Neutrophil (primary cell): ENCODE results near the gene MX1.

Experiments used
- H3K27ac ChIP-seq: fragments of 200-600 bp; sonication (generic); 2 replicates; pipeline ENCODE4 v1.5.1; 2016; ENCODE audit warnings: mild to moderate bottlenecking, moderate library complexity
- H3K27me3 ChIP-seq: fragments of 200-600 bp; sonication (generic); 2 replicates; pipeline ENCODE4 v1.6.0; 2016; ENCODE audit warnings: mild to moderate bottlenecking
- H3K36me3 ChIP-seq: fragments of 200-600 bp; sonication (generic); 2 replicates; pipeline ENCODE4 v1.5.1; 2017
- H3K4me1 ChIP-seq, 2 experiments: fragments of 200-600 bp in 1 of 2; sonication (generic) in 1 of 2; 1 replicate in 1 of 2; 2 replicates in 1 of 2; pipeline versions ENCODE4 v1.5.1 to v1.6.1; 2013 to 2016; ENCODE audit warnings: low read depth in 1 of 2, low read length in 1 of 2, mild to moderate bottlenecking in 1 of 2, moderate library complexity in 1 of 2; ENCODE audit not compliant: control insufficient read depth in 1 of 2, insufficient read depth in 1 of 2
- H3K4me3 ChIP-seq, 2 experiments: fragments of 200-600 bp in 1 of 2; sonication (generic) in 1 of 2; 1 replicate in 1 of 2; 2 replicates in 1 of 2; pipeline ENCODE4 v1.5.1; 2013 to 2016; ENCODE audit warnings: low read depth in 1 of 2, low read length in 1 of 2, mild to moderate bottlenecking in 1 of 2, moderate library complexity in 1 of 2
- H3K9me3 ChIP-seq: fragments of 200-600 bp; sonication (generic); 2 replicates; pipeline ENCODE4 v1.5.1; 2016
- TF ChIP-seq, protein P1 (sequence below): fragments of 200-600 bp; sonication (generic); IDR thresholded peaks from 2 replicates; pipeline ENCODE4 v1.5.1; 2016; ENCODE audit warnings: antibody characterized with exemption

The MX1 gene

DNA sequence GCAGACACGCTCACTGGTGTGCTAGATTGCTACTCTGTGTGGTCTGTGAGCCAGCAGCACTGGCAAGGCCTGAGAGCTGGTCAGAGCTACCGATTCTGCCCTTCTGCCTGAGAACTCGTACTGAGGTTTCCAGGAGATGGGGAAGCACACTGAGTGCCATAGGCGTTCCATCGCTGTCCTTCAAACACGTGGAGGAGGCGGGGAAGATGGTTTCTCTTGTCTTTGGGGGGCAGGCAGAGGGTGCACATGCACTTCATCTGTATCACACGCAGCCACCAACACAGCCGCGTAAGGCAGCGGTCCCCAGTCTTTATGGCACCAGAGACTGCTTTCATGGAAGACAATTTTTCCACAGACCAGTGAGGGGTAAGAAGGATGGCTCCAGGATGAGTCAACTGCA lies 23.8 kb upstream of the MX1 start:
- Histone ChIP-seq H3K27ac (no peak overlapping the region), H3K9me3 (no peaks in the 10 kb centered on the region), H3K4me1 (peaks cover 25 to 30% of the 10 kb centered on the region in 2 experiments), H3K4me3 (no peak overlapping the region), H3K36me3 (peaks cover 100% of the 10 kb centered on the region), H3K27me3 (no peaks in the 10 kb centered on the region)
- TF ChIP-seq, protein P1, sequence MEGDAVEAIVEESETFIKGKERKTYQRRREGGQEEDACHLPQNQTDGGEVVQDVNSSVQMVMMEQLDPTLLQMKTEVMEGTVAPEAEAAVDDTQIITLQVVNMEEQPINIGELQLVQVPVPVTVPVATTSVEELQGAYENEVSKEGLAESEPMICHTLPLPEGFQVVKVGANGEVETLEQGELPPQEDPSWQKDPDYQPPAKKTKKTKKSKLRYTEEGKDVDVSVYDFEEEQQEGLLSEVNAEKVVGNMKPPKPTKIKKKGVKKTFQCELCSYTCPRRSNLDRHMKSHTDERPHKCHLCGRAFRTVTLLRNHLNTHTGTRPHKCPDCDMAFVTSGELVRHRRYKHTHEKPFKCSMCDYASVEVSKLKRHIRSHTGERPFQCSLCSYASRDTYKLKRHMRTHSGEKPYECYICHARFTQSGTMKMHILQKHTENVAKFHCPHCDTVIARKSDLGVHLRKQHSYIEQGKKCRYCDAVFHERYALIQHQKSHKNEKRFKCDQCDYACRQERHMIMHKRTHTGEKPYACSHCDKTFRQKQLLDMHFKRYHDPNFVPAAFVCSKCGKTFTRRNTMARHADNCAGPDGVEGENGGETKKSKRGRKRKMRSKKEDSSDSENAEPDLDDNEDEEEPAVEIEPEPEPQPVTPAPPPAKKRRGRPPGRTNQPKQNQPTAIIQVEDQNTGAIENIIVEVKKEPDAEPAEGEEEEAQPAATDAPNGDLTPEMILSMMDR, result no peak

GRCh38 chr21:41402796-41403195 lies 23.2 kb upstream of the MX1 start:
- Histone ChIP-seq H3K4me1 (peaks cover 20 to 24% of the 10 kb centered on the region in 2 experiments), H3K36me3 (peaks cover 100% of the 10 kb centered on the region), H3K4me3 (no peak overlapping the region), H3K27me3 (no peaks in the 10 kb centered on the region), H3K9me3 (no peaks in the 10 kb centered on the region), H3K27ac (no peak overlapping the region)
- TF ChIP-seq, protein P1, result no peak

- Histone ChIP-seq H3K4me1 (peaks cover 14 to 19% of the 10 kb centered on the region in 2 experiments), H3K36me3 (peaks cover 100% of the 10 kb centered on the region), H3K27me3 (no peaks in the 10 kb centered on the region), H3K9me3 (peaks cover 1% of the 10 kb centered on the region), H3K4me3 (no peak overlapping the region), H3K27ac (no peak overlapping the region)
- TF ChIP-seq, protein P1, result no peak
Measured at GRCh38 chr21:41403331-41403730, 22.7 kb upstream of the MX1 start.

GRCh38 chr21:41403966-41404365 lies 22.1 kb upstream of the MX1 start:
- Histone ChIP-seq H3K27ac (no peak overlapping the region), H3K36me3 (peaks cover 100% of the 10 kb centered on the region), H3K4me1 (peaks cover 11 to 17% of the 10 kb centered on the region in 2 experiments), H3K27me3 (no peaks in the 10 kb centered on the region), H3K9me3 (peaks cover 2% of the 10 kb centered on the region), H3K4me3 (no peak overlapping the region)
- TF ChIP-seq, protein P1, result no peak

DNA sequence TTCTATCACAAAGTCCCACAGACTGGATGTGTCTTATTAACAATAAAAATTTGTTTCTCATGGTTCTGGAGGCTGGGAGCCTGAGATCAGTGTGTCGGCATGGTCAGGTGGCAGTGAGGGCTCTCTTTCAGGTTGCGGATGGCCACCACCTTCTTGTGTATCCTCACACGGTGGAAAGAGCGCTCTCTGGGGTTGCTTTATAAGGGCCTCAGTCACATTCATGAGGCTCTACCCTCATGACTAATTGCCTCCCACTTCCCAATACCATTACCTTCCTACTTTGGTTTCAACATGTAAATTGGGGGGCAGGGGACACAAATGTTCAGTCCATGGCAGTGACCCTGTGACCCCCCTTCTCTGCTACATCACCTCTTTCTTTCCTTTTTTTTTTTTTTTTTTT lies 20.7 kb upstream of the MX1 start:
- TF ChIP-seq, protein P1, result no peak
- no peak overlapping the region for H3K4me3 ChIP-seq
- peaks cover 11 to 17% of the 10 kb centered on the region in 2 experiments for H3K4me1 ChIP-seq
- peaks cover 2% of the 10 kb centered on the region for H3K9me3 ChIP-seq
- H3K36me3 ChIP-seq, result peaks cover 100% of the 10 kb centered on the region
- H3K27me3 ChIP-seq, result no peaks in the 10 kb centered on the region
- no peak overlapping the region for H3K27ac ChIP-seq

GRCh38 chr21:41406340-41406739 lies 19.7 kb upstream of the MX1 start:
- Histone ChIP-seq H3K9me3 (peaks cover 2% of the 10 kb centered on the region), H3K4me3 (no peak overlapping the region), H3K4me1 (peaks cover 11 to 17% of the 10 kb centered on the region in 2 experiments), H3K36me3 (peaks cover 100% of the 10 kb centered on the region), H3K27me3 (no peaks in the 10 kb centered on the region), H3K27ac (peak overlapping the region; percentile 45)
- TF ChIP-seq, protein P1, result no peak
